ENCODE results near the gene FAM9B.
A peak's percentile ranks its signal among the peaks of the same experiment; 100 is the strongest.
"Not testable (repeated sequence)": the region's sequence is repeated elsewhere in the genome, so short reads cannot be mapped to it uniquely, and the experiment has no call there.

FAM9B gene

GRCh38 chrX:9033989-9034388, at the start of gene FAM9B:
TSS of gene FAM9B (minus strand) at chrX:9034127. CDS start at chrX:9032986, 1,141 bp downstream.
- no peak for DNase-seq (ENCODE audit: low read depth)

DNA sequence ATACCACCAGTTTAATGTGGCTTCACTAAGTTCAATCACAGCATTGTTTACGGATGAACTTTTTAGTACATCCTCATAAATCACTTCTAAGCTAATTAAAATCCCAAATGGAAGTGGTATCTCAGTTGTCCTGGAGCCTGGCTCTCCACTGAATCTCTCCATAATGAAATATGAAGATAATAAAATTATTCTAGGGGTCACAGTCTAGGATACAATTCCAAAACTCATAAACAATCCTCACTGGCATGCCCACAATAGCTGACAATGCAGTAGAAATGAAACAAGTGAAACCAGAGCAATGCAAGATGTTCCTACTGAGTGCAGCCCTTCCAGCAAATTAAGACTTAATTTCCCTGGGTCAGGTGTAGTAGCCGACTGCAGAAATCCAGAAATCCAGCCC, 47.3 kb upstream of the FAM9B start:
- no peak for DNase-seq (ENCODE audit: low read depth)

- DNase-seq (ENCODE audit: low read depth), result no peak
Measured at GRCh38 chrX:9074326-9074725, 40.4 kb upstream of the FAM9B start.

GRCh38 chrX:9072281-9072680, 38.4 kb upstream of the FAM9B start:
- no peak for DNase-seq (ENCODE audit: low read depth)

GRCh38 chrX:9071031-9071650, 37.2 kb upstream of the FAM9B start:
- DNase-seq (ENCODE audit: low read depth), result no peak

GRCh38 chrX:9069573-9069972, 35.6 kb upstream of the FAM9B start:
- no peak for DNase-seq (ENCODE audit: low read depth)

- no peak for DNase-seq (ENCODE audit: low read depth)
Measured at GRCh38 chrX:9064694-9065093, 30.8 kb upstream of the FAM9B start.

GRCh38 chrX:9062641-9063040, 28.7 kb upstream of the FAM9B start:
- DNase-seq (ENCODE audit: low read depth), result no peak

- no peak for DNase-seq (ENCODE audit: low read depth)
Measured at GRCh38 chrX:9055354-9055753, 21.4 kb upstream of the FAM9B start.

GRCh38 chrX:9052081-9052480, 18.2 kb upstream of the FAM9B start:
- DNase-seq (ENCODE audit: low read depth), result no peak

- no peak for DNase-seq (ENCODE audit: low read depth)
Measured at GRCh38 chrX:9050331-9050730, 16.4 kb upstream of the FAM9B start.

DNA sequence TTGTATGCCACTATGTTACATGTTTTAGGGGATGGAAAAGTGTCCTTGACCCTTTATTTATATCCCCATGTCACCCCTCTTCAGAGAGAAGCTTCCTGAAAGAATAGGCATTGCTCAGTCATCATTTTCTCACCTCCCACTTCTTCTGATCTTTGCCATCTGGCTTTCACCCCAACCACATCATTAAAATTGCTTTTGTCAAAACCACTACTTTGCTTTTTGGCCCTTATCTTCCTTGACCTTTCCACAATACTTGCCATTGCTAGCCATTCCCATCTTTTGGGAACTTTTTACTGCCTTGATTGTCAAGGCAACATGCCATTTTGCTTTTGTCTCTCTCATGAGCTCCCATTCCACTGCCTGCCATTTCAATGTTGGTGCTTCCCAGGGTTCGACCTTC, 14.9 kb upstream of the FAM9B start:
- DNase-seq (ENCODE audit: low read depth), result no peak

DNA sequence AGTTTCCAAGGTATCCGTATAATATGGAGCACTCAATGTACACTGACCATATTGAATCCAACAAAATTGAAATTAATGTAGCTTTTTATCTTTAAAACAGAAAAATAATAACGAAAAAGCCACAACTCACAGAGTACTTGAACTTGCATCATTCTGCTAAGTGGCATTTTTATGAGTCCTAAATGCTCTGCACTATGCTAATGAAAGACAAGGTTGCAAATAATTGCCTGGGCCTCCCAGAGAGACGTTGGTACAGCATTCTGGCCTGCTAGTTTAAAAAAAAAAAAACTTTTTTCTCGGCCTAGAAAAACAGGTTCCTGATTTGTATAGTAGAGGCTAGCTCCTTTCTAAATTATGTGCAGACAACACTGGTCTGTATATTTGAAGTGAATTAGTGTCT, 4.3 kb upstream of the FAM9B start:
- no peak for DNase-seq (ENCODE audit: low read depth)

DNA sequence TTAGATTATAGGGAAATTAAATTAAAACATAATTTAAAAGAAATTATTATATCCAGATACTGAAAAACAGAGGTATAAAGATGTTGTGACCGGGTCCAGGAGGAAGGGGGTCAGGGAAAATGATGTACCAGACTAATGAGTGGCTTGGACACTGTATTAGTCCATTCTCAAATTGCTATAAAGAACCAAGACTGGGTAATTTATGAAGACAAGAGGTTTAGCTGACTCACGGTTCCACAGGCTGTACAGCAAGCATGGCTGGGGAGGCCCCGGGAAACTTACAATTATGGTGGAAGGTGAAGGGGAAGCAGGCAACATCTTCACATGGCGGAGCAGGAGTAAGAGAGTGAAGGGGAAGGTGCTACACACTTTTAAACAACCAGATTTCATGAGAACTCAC, 3.4 kb upstream of the FAM9B start:
- DNase-seq (ENCODE audit: low read depth), result no peak

GRCh38 chrX:9033586-9033985, 341 bp downstream of the FAM9B start:
- no peak for DNase-seq (ENCODE audit: low read depth)

- DNase-seq (ENCODE audit: low read depth), result no peak
Measured at GRCh38 chrX:9033179-9033578, 748 bp downstream of the FAM9B start.

- DNase-seq (ENCODE audit: low read depth), result no peak
Measured at GRCh38 chrX:9023293-9023692, 10.6 kb downstream of the FAM9B start.

DNA sequence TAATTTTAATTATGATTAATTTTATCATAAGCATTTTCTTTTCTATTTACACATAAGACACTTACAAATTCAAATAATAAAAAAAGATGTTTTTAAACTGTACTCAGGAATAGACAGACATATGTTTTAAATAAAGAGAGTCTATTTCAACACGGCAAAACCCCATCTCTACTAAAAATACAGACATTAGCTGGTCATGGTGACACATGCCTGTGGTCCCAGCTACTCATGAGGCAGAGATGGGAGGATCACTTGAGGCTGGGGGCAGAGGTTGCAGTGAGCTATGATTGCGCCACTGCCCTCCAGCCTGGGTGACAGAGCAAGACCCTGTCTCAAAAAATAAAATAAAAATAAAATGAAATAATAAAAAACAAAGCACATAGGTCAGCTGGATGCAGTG, 14.8 kb downstream of the FAM9B start:
- no peak for DNase-seq (ENCODE audit: low read depth)

DNA sequence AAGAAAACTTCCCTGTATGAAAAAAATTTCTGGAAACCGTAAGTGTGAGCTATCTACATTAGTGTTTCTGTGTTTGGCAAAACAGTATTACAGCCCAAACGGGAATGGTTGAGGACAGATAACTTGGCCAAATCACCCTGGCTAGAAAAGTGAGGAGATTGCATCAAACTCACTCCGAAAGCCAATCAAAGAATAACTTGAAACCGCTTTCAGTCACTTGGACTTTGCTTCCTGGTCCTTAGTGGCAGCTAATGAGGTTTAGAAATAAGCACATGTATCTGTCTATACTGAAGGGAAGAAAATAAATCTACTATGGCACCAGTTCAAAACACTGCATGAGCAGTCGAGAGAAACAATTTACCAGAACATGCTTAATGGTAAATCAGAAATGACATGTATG, 15.6 kb downstream of the FAM9B start:
- not testable (repeated sequence) for DNase-seq (ENCODE audit: low read depth)

- no peak for DNase-seq (ENCODE audit: low read depth)
Measured at GRCh38 chrX:9003041-9003440, 30.9 kb downstream of the FAM9B start.

DNA sequence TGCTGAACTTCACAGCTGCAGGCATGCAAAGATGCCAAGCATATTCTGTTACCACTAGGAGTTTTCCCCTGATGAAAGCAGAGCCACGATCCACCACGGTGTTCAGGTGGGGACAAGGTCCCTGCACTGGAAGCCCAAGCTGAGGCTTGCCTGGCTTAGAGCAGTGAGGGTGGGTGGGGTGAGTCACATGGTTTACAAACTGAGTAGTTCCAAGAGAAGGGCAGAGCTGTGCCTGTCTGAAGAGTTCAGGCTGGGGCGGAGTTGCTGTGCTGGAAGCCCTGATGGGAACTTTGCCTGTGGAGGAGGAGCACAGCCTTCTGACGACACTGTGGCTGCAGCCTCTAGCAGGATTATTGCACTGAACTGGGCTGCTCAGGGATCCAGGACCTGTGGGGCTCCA, 45.5 kb downstream of the FAM9B start:
- no peak for DNase-seq (ENCODE audit: low read depth)

GRCh38 chrX:8987672-8988250, 46.2 kb downstream of the FAM9B start:
- peak; percentile 56 for DNase-seq (ENCODE audit: low read depth)

DNA sequence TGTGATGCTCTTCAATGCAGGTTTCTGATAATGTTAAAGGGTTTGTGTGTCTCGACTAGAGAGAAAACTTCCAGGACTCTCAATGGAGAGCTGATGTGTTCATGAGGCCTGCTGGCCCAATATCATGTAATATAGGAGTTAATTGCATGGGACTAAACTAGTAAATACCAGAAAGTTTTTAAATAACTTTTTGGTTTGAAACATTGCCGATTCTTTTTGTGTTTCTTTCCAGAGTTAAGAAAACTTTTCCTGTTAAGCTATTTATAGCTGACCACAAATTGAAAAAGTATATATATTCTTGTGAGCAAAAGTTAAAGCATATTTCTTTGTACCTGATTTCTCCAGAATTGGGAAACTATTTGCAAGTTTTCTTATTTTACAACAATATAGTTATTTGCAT, 49.7 kb downstream of the FAM9B start:
- no peak for DNase-seq (ENCODE audit: low read depth)

- no peak for DNase-seq (ENCODE audit: low read depth)
Measured at GRCh38 chrX:8981723-8982122, 52.2 kb downstream of the FAM9B start.

All from T-helper 22 cell (primary cell).